HG02981 (cell line): ENCODE data around the gene LRRTM4.

Experiments
- ATAC-seq: cut with Tn5 transposase; IDR thresholded peaks from one replicate; pipeline ENCODE4 v1.9.1; 2021; ENCODE audit warnings: mild to moderate bottlenecking, moderate library complexity; ENCODE audit not compliant: unreplicated experiment

Gene LRRTM4

DNA sequence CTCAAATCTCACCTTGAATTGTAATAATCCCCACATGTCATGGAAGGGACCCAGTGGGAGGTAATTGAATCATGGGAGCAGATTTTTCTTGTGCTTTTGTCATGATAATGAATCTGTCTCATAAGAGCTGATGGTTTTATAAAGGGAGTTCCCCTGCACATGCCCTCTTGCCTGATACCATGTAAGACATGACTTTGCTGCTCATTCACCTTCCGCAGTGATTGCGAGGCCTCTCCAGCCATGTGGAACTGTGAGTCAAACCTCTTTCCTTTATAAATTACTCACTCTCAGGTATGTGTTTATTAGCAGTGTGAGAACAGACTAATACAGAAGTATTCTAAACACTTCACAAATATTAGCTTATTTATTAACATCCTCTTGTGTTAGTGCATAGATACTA lies 516.7 kb downstream of the LRRTM4 start:
- no peak for ATAC-seq

DNA sequence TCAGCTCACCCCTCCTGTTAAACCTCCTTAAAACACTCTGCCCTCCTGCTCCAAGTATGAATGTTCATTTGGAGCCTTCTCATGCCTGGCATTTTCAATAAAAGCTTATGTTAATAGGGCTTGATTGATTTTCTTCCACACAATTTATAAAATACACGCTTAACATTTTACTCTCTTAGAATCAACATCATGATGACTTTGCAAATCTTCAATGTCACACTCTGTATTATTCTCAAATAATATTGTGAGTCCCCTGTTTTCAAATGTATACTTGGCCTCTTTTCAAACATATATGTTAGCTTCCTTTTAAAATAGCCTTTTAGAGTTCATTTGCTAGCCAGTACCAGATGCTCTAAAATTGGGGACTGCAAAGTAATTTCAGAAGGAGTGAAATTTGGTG lies 520.3 kb downstream of the LRRTM4 start:
- ATAC-seq, result no peak

DNA sequence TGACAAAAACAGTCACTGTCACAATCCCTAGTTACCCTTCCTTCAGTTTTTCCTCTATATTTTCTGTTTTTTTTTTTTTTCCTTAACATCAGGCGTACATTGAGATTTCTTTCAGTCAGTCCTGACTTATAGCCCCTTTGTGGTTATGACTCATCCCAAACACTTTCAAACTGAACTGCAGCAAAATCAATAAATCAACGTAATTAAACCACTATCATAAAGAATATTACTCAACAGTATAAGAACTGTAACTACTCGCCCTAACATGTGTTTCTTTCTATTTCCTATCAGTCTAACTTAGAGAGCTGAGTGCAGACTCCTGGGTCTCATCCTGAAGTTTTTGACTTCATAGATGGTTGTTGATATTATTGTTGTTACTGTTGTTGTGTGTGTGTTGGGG lies 523.5 kb downstream of the LRRTM4 start:
- ATAC-seq, result no peak

DNA sequence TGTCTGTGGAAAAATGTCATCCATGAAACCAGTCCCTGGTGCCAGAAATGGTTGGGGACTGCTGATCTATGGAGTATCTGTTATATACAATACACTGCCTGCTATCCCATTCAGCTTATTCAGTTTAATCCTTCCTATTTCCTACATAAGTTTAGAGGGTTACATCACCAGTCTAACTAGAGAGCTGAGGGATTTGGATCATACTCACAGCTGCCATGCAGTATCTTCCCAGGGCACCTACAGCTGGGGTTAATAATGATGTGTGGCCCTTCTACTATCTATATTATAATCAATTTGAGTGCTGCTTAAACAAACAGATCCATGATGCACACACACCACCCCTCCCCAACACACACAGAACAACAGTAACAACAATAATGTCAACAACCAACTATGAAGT lies 524.0 kb downstream of the LRRTM4 start:
- ATAC-seq, result no peak

GRCh38 chr2:76997296-76997695 lies 524.9 kb downstream of the LRRTM4 start:
- ATAC-seq, result no peak

DNA sequence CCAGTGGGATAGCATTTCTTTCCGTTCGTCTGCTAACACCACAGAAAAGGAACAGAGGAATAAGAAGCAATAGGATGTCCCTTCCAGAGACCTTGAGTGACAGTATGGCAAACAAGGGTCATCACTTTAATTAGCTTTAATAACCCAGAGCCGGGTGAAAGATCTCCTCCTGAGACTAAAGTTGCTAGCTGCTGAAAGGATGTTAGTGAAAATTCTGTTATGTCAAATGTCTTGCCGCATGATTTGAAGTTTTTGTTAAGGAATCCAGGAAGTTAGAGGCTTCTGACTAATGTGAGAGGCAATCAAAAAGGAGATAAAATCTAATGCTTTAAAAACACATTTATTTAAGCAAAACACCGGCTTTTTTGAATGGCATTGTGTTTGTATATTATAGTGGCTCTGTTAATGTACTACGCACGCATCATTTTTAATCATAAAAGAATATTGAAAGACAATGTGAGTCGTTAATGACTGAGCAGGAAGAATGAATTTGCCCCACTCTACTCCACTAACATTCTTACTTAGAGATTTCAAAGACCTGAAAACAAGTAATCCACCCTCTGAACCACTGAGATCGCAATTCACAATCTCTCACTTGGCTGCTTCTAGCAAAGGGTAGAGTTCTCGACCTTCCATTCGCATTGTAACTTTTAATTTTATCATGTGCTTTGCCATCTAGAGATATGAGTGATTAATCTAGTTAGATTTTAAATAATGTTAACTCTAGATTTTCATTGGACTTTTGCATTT lies 536.6 kb downstream of the LRRTM4 start:
- no peak for ATAC-seq

- no peak for ATAC-seq
These were observed 537.8 kb downstream of the LRRTM4 start for GRCh38 chr2:76984359-76984758.

- ATAC-seq, result no peak
These were observed 541.9 kb downstream of the LRRTM4 start for GRCh38 chr2:76980067-76980787.

GRCh38 chr2:76977846-76978727 lies 544.1 kb downstream of the LRRTM4 start:
- no peak for ATAC-seq

DNA sequence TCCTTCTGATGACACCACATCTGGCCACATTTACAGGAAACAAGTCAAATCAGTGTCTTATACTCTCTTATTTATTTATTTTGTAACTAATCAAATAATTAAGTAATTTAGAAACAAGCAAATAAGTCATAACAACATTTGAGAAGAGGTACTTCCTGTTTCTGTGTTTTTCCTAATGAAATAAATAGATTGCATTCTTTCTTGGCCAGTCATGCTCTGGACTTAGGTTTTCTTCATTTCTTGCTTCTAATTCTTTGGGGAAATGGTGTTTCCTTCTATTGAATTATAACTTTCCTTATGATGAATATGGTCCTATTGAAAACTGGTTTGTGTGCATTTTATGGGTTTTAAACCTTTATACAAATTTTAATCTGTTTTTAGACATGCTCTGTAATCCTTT lies 546.4 kb downstream of the LRRTM4 start:
- ATAC-seq, result no peak

- no peak for ATAC-seq
These were observed 548.6 kb downstream of the LRRTM4 start for GRCh38 chr2:76973610-76974009.

DNA sequence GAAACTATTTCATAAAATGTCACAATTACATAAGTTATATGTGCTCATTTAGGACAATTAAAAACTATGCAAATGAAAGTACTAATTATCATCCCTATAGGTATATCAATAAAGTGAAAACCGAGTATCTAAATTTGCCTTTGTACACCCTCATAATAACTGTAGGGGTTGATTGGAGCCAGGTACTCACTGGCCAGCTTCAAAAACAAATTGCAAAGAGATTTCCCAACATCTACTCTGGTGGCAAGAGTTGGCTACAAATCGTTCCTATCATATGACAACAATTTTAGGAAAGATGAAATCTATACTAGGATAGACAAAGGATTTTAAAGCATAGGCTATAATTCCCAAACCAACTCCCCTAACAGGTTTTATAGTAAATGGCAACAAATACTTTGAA lies 556.4 kb downstream of the LRRTM4 start:
- ATAC-seq, result no peak

GRCh38 chr2:76958749-76959148 lies 563.4 kb downstream of the LRRTM4 start:
- no peak for ATAC-seq

DNA sequence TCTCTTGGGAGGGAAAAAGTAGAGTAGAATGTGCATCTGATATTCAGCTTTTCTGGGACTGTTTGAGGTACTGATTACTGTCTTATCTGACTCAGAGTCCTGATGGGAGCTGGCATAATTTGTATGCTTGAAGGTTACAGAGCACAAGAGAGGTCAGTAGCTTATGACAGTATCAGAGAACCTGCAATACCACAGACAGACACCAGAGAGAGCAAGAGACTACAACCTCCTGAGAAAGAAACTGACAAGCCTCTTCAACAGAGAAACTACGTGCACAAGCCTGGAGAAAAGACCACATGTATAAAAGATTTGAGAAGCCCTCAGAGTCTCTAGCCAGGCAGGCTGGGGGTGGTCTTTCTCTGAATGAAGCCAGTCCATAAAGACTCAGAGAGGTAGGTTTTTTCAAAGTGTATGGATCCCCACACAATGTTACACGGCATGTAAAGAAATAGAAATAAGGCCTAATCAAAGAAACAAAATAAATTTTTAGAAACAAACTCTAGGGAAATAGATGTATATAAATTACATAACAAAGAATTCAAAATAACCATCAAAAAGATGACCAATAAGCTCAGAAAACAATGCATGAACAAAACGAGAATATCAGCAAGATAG lies 568.3 kb downstream of the LRRTM4 start:
- peak; percentile 99 for ATAC-seq

GRCh38 chr2:76946631-76947145 lies 575.5 kb downstream of the LRRTM4 start:
- ATAC-seq, result no peak

GRCh38 chr2:76940559-76940958 lies 581.6 kb downstream of the LRRTM4 start:
- ATAC-seq, result no peak

DNA sequence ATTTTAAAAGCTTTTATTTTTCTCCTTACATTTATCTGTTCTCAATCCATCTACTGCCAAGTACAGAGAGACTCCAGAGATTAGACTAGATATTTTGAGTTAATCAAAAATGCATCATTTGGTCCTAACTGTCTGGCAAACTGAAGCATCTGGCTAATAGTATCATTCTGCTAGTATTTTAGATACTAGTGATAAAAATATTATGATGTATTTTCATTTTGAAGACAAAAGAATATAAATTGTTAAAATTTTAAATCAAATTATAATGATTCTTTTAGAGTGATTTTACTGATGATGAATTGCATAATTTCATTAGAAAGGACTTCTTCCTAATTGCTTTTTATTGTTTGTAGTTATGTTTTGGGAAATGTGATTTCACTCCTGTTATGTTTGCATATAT lies 584.0 kb downstream of the LRRTM4 start:
- no peak for ATAC-seq

DNA sequence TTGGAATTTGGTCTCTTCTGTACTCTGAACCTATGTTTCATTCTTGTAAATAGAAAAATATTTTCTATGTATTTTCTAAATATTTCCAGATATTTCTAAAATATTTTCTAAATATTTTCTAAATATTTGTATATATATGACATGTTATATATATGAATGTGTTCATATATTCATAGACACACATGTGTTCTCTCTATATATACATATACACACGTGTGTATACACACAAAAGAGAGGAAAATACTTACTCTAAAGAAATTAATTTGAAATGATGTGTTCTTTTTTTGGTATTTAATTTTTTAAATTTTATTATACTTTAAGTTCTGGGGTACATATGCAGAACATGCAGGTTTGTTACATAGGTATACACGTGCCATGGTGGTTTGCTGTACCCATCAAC lies 589.6 kb downstream of the LRRTM4 start:
- no peak for ATAC-seq

- ATAC-seq, result no peak
These were observed 592.0 kb downstream of the LRRTM4 start for GRCh38 chr2:76930056-76930744.

- ATAC-seq, result no peak
These were observed 594.1 kb downstream of the LRRTM4 start for GRCh38 chr2:76928026-76928425.
